Measurements from ENCODE around the gene AFF3. TPM values are rescaled to one million over a fixed set of nuclear protein-coding genes. Genes with fewer than 3 reads are reported as not detected.

AFF3 gene
- total and polyA plus RNA-seq, 2 donors (not counting 1 experiment from before 2014, with no cell fraction given), result 0.50 to 2.5 TPM

- Histone ChIP-seq H2AFZ (ENCODE audit: low read length) (no peak overlapping the region), H3K36me3 (ENCODE audit: control insufficient read depth, insufficient read depth, low read length) (no peaks in the 10 kb centered on the region), H3K4me3 (replicated peaks in 1 of 4; ENCODE audit: control extremely low read depth in 1 of 4, insufficient read depth in 1 of 4, low read depth in 3 of 4, low read length in 4 of 4) (no peak overlapping the region), H3K79me2 (ENCODE audit: control insufficient read depth, insufficient read depth, low read length) (no peaks in the 10 kb centered on the region), H3K27me3 (ENCODE audit: control insufficient read depth, insufficient read depth, low read length) (no peaks in the 10 kb centered on the region), H3K27ac (ENCODE audit: insufficient read depth, low read length) (no peak overlapping the region), H3K9me3 (ENCODE audit: control insufficient read depth, insufficient read depth, low read depth, low read length) (no peaks in the 10 kb centered on the region), H3K4me2 (ENCODE audit: extremely low read depth, insufficient read depth, low read length) (no peak overlapping the region), H3K4me1 (ENCODE audit: control insufficient read depth, extremely low read depth, insufficient read depth, low read length) (no peaks in the 10 kb centered on the region), H3K9ac (ENCODE audit: insufficient read depth, low read length) (no peak overlapping the region), H4K20me1 (ENCODE audit: control insufficient read depth, extremely low read depth, insufficient read depth, low read length) (no peaks in the 10 kb centered on the region)
- no peak for DNase-seq (ENCODE audit: low read depth in 2 of 2)
- no peak for TF ChIP-seq EZH2 (IDR thresholded peaks at IDR 0.05; ENCODE audit: low read length, missing control alignments)
- no peak for TF ChIP-seq CTCF (conservative IDR thresholded peaks at IDR 0.05 in 1 of 2, IDR thresholded peaks at IDR 0.05 in 1 of 2; ENCODE audit: low read depth in 1 of 2, low read length in 2 of 2)
Measured at GRCh38 chr2:100179806-100180205, 37.4 kb upstream of the AFF3 start.

- no peak overlapping the region for H2AFZ ChIP-seq (ENCODE audit: low read length)
- no peak overlapping the region for H3K4me2 ChIP-seq (ENCODE audit: extremely low read depth, insufficient read depth, low read length)
- no peaks in the 10 kb centered on the region for H3K9me3 ChIP-seq (ENCODE audit: control insufficient read depth, insufficient read depth, low read depth, low read length)
- no peaks in the 10 kb centered on the region for H3K79me2 ChIP-seq (ENCODE audit: control insufficient read depth, insufficient read depth, low read length)
- no peaks in the 10 kb centered on the region for H3K4me1 ChIP-seq (ENCODE audit: control insufficient read depth, extremely low read depth, insufficient read depth, low read length)
- H4K20me1 ChIP-seq (ENCODE audit: control insufficient read depth, extremely low read depth, insufficient read depth, low read length), result no peaks in the 10 kb centered on the region
- no peak overlapping the region for H3K27ac ChIP-seq (ENCODE audit: insufficient read depth, low read length)
- no peaks in the 10 kb centered on the region for H3K27me3 ChIP-seq (ENCODE audit: control insufficient read depth, insufficient read depth, low read length)
- no peak overlapping the region for H3K4me3 ChIP-seq (replicated peaks in 1 of 4; ENCODE audit: control extremely low read depth in 1 of 4, insufficient read depth in 1 of 4, low read depth in 3 of 4, low read length in 4 of 4)
- no peak overlapping the region for H3K9ac ChIP-seq (ENCODE audit: insufficient read depth, low read length)
- TF ChIP-seq CTCF (conservative IDR thresholded peaks at IDR 0.05 in 1 of 2, IDR thresholded peaks at IDR 0.05 in 1 of 2; ENCODE audit: low read depth in 1 of 2, low read length in 2 of 2) (no peak), EZH2 (IDR thresholded peaks at IDR 0.05; ENCODE audit: low read length, missing control alignments) (no peak)
- DNase-seq (ENCODE audit: low read depth in 2 of 2), result no peak
- H3K36me3 ChIP-seq (ENCODE audit: control insufficient read depth, insufficient read depth, low read length), result no peaks in the 10 kb centered on the region
Measured at GRCh38 chr2:100178864-100179263, 36.5 kb upstream of the AFF3 start.

GRCh38 chr2:100178085-100178788, 35.8 kb upstream of the AFF3 start:
- DNase-seq (ENCODE audit: low read depth in 2 of 2), result peak; percentile 37 to 59
- Histone ChIP-seq H3K4me1 (ENCODE audit: control insufficient read depth, extremely low read depth, insufficient read depth, low read length) (no peaks in the 10 kb centered on the region), H3K79me2 (ENCODE audit: control insufficient read depth, insufficient read depth, low read length) (no peaks in the 10 kb centered on the region), H3K4me3 (replicated peaks in 1 of 4; ENCODE audit: control extremely low read depth in 1 of 4, insufficient read depth in 1 of 4, low read depth in 3 of 4, low read length in 4 of 4) (no peak overlapping the region), H2AFZ (ENCODE audit: low read length) (no peak overlapping the region), H3K4me2 (ENCODE audit: extremely low read depth, insufficient read depth, low read length) (no peak overlapping the region), H3K9ac (ENCODE audit: insufficient read depth, low read length) (no peak overlapping the region), H3K27ac (ENCODE audit: insufficient read depth, low read length) (no peak overlapping the region), H3K27me3 (ENCODE audit: control insufficient read depth, insufficient read depth, low read length) (no peaks in the 10 kb centered on the region), H3K36me3 (ENCODE audit: control insufficient read depth, insufficient read depth, low read length) (no peaks in the 10 kb centered on the region), H4K20me1 (ENCODE audit: control insufficient read depth, extremely low read depth, insufficient read depth, low read length) (no peaks in the 10 kb centered on the region), H3K9me3 (ENCODE audit: control insufficient read depth, insufficient read depth, low read depth, low read length) (no peaks in the 10 kb centered on the region)
- TF ChIP-seq CTCF (conservative IDR thresholded peaks at IDR 0.05 in 1 of 2, IDR thresholded peaks at IDR 0.05 in 1 of 2; ENCODE audit: low read depth in 1 of 2, low read length in 2 of 2) (peak in 1 of 2 donors; percentile 32), EZH2 (IDR thresholded peaks at IDR 0.05; ENCODE audit: low read length, missing control alignments) (no peak)

Measured in fibroblast of lung (primary cell).